A673 (cell line): Measurements from ENCODE around the gene GTPBP8. TPM values are rescaled to one million over a fixed set of nuclear protein-coding genes. Genes with fewer than 3 reads are reported as not detected.
A peak's percentile ranks its signal among the peaks of the same experiment; 100 is the strongest.

Experiments
- BruUV-seq: library from RNA; stranded (reverse); fragments of 400-500 nt; replicated peaks from 2 replicates; lab custom pipeline; 2021; lab: Mats Ljungman, UMichigan
- CTCF ChIA-PET: fragments of 300-600 bp; sonication (Branson Sonifier 250); formaldehyde crosslinking; loops from one replicate; lab custom pipeline; 2022; ENCODE audit warnings: antibody characterized with exemption; lab: Charles Lee
- POLR2A ChIA-PET: fragments of 300-600 bp; sonication (Branson Sonifier 250); formaldehyde crosslinking; loops from one replicate; lab custom pipeline; 2022; ENCODE audit warnings: antibody characterized with exemption; ENCODE audit not compliant: low non-redundant PET; lab: Charles Lee
- DNase-seq: peaks from one replicate; pipeline ENCODE4 v3.0.0-alpha.2; 2015; ENCODE audit warnings: low spot score
- H3K27ac ChIP-seq: fragments of 200-600 bp; sonication (generic); 2 replicates; pipeline ENCODE4 v1.5.1; 2016; ENCODE audit warnings: mixed run types, low read depth, mild to moderate bottlenecking, mixed read lengths, antibody characterized with exemption, low read length; ENCODE audit not compliant: poor library complexity, severe bottlenecking
- H3K27me3 ChIP-seq: fragments of 200-600 bp; sonication (generic); replicated peaks from 2 replicates; pipeline ENCODE4 v1.6.1; 2017; ENCODE audit warnings: mixed run types, low read depth, mild to moderate bottlenecking, mixed read lengths, antibody characterized with exemption, low read length; ENCODE audit not compliant: insufficient read depth, poor library complexity
- H3K36me3 ChIP-seq: fragments of 200-600 bp; sonication (generic); 2 replicates; pipeline ENCODE4 v1.6.1; 2016; ENCODE audit warnings: mixed run types, mild to moderate bottlenecking, mixed read lengths, antibody characterized with exemption, low read length; ENCODE audit not compliant: insufficient read depth, poor library complexity, severe bottlenecking
- H3K4me1 ChIP-seq: fragments of 200-600 bp; sonication (generic); 2 replicates; pipeline ENCODE4 v1.6.1; 2017; ENCODE audit warnings: mixed run types, mild to moderate bottlenecking, mixed read lengths, antibody characterized with exemption, low read length; ENCODE audit not compliant: insufficient read depth, poor library complexity, severe bottlenecking
- H3K4me3 ChIP-seq: fragments of 200-600 bp; sonication (generic); 2 replicates; pipeline ENCODE4 v1.5.1; 2016; ENCODE audit warnings: low read depth, mixed run types, mild to moderate bottlenecking, mixed read lengths, low read length; ENCODE audit not compliant: poor library complexity, severe bottlenecking
- H3K9me3 ChIP-seq: fragments of 200-600 bp; sonication (generic); 2 replicates; pipeline ENCODE4 v1.6.1; 2016; ENCODE audit warnings: mixed run types, low read depth, mild to moderate bottlenecking, mixed read lengths, antibody characterized with exemption, low read length; ENCODE audit not compliant: poor library complexity, severe bottlenecking
- CTCF ChIP-seq: fragments of 300-800, 200-600 bp; sonication (generic); conservative IDR thresholded peaks from 2 replicates; pipeline ENCODE4 v1.5.1; 2017; ENCODE audit warnings: low read depth, mild to moderate bottlenecking, antibody characterized with exemption, low read length, moderate library complexity, mixed read lengths
- EZH2 ChIP-seq: fragments of 200-600 bp; sonication (generic); IDR thresholded peaks from 2 replicates; pipeline ENCODE4 v1.6.1; 2017; ENCODE audit warnings: borderline replicate concordance, low read depth, mild to moderate bottlenecking, mixed read lengths, antibody characterized with exemption, low read length; ENCODE audit not compliant: poor library complexity, severe bottlenecking
- intact Hi-C: fragments of 100-400 bp; cut with micrococcal nuclease; formaldehyde crosslinking; loops from one replicate; pipeline ENCODE4 v1.10.0; 2022; ENCODE audit not compliant: unreplicated experiment
- total RNA-seq: library from RNA; stranded (reverse); gene quantifications from 2 replicates; pipeline ENCODE4 v1.2.3, GENCODE V29; 2021

GTPBP8 gene
- total RNA-seq, 1 experiment from 2014 or later = 21.5 TPM

DNA sequence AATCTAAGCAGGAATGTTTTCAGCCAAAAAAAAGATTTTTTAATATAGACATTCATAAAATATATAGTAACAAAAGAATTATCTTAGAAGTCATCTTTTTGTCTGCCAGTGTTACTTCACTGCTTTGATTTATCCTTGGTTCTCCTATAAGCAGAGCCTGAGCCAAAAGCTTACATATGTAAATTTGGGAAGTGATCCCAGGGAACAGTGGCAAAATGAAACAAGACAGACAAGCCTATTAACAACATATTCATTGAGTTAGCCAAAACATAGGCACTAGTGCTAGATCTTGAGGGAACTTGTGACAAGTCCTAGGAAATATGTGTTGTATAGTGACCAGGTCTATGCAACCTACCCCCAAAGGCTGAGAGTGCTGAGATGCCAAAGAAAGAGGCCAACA is 11.3 kb downstream of the GTPBP8 start:
- POLR2A ChIA-PET = interaction anchor here (0.6 kb wide), 1 partner anchor 734 kb away, joined by 3 read pairs; no protein-coding TSS in a partner anchor
- no peak for DNase-seq
- Histone ChIP-seq H3K36me3 (peaks cover 53% of the 10 kb centered on the region), H3K4me3 (no peak overlapping the region), H3K27me3 (no peaks in the 10 kb centered on the region), H3K4me1 (peaks cover 19% of the 10 kb centered on the region), H3K27ac (no peak overlapping the region), H3K9me3 (no peaks in the 10 kb centered on the region)
- BruUV-seq = no TSS peak
- intact Hi-C loops = no loop called here
- TF ChIP-seq CTCF = no peak
- TF ChIP-seq EZH2 = no peak
- CTCF ChIA-PET = no interaction called here

GRCh38 chr3:113002679-113003078 is 11.9 kb downstream of the GTPBP8 start:
- no peak for DNase-seq
- CTCF ChIA-PET = no interaction called here
- no peak overlapping the region for H3K27ac ChIP-seq
- no peak overlapping the region for H3K4me3 ChIP-seq
- H3K36me3 ChIP-seq = peaks cover 59% of the 10 kb centered on the region
- POLR2A ChIA-PET = interaction anchor here (0.6 kb wide), 1 partner anchor 733 kb away, joined by 3 read pairs; no protein-coding TSS in a partner anchor
- H3K9me3 ChIP-seq = no peaks in the 10 kb centered on the region
- H3K27me3 ChIP-seq = no peaks in the 10 kb centered on the region
- intact Hi-C loops = no loop called here
- BruUV-seq = no TSS peak
- TF ChIP-seq CTCF (no peak), EZH2 (no peak)
- H3K4me1 ChIP-seq = peaks cover 22% of the 10 kb centered on the region

GRCh38 chr3:113005611-113006010 is 14.8 kb downstream of the GTPBP8 start:
- POLR2A ChIA-PET = no interaction called here
- Histone ChIP-seq H3K27ac (peak overlapping the region; percentile 33), H3K36me3 (peaks cover 75% of the 10 kb centered on the region), H3K9me3 (no peaks in the 10 kb centered on the region), H3K4me3 (no peak overlapping the region), H3K4me1 (peaks cover 22% of the 10 kb centered on the region), H3K27me3 (no peaks in the 10 kb centered on the region)
- intact Hi-C loops = no loop called here
- DNase-seq = peak; percentile 45
- no peak for TF ChIP-seq EZH2
- TF ChIP-seq CTCF = no peak
- CTCF ChIA-PET = no interaction called here
- BruUV-seq = no TSS peak
